Heart right ventricle (tissue), 16 donors: Measurements from ENCODE around the gene C6orf89. TPM values are rescaled to one million over a fixed set of nuclear protein-coding genes. Genes with fewer than 3 reads are reported as not detected.

Experiments
- ATAC-seq, 8 donors: fragments of 200-7000 bp; cut with Tn5 transposase; one replicate each; pipeline ENCODE4 v1.9.1; 2020; ENCODE audit warnings: mild to moderate bottlenecking in 8 of 8, moderate library complexity in 8 of 8, moderate number of reproducible peaks in 1 of 8
- DNase-seq, 2 donors: peaks; one replicate each; pipeline ENCODE4 v3.0.0-alpha.2; 2020
- H3K27ac ChIP-seq, 10 donors: fragments of 200-600 bp; sonication (generic) in 2 of 10; one replicate each; pipeline versions ENCODE4 v1.5.0 to v1.8.0; 2020 to 2022; ENCODE audit warnings: mild to moderate bottlenecking in 3 of 10
- H3K27me3 ChIP-seq, 7 donors: fragments of 200-600 bp; one replicate each; pipeline ENCODE4 v1.8.0; 2021 to 2022; ENCODE audit warnings: mild to moderate bottlenecking in 2 of 7
- H3K36me3 ChIP-seq, 9 donors: fragments of 200-600 bp; sonication (generic) in 1 of 9; one replicate each; pipeline versions ENCODE4 v1.5.0 to v1.8.0; 2020 to 2022; ENCODE audit warnings: mild to moderate bottlenecking in 2 of 9
- H3K4me1 ChIP-seq, 9 donors: fragments of 200-600 bp; sonication (generic) in 1 of 9; one replicate each; pipeline versions ENCODE4 v1.5.0 to v1.8.0; 2020 to 2022; ENCODE audit warnings: mild to moderate bottlenecking in 4 of 9
- H3K4me3 ChIP-seq, 10 donors: fragments of 200-600 bp; sonication (generic) in 2 of 10; one replicate each; pipeline versions ENCODE4 v1.5.0 to v1.8.0; 2020 to 2022; ENCODE audit warnings: mild to moderate bottlenecking in 7 of 10, moderate library complexity in 2 of 10
- H3K9me3 ChIP-seq, 11 donors: fragments of 200-600 bp in 10 of 11; sonication (generic) in 2 of 11; one replicate each; pipeline versions ENCODE4 v1.5.0 to v1.8.0; 2013 to 2022; ENCODE audit warnings: mild to moderate bottlenecking in 2 of 11, control low read depth in 1 of 11, moderate library complexity in 1 of 11
- WGBS, 2 donors: extraction: QIAGEN DNeasy Blood & Tissue Kit; methylation state at CpG; one replicate each; pipeline ENCODE4 v1.1.7; 2013; ENCODE audit warnings: inconsistent platforms in 1 of 2; 5-methylcytosine and 5-hydroxymethylcytosine counted together
- intact Hi-C, 10 donors: fragments of 100-400 bp; cut with DNase I; formaldehyde crosslinking; loops; one replicate each; pipeline versions ENCODE4 v1.11.1 to v1.14.2; 2022
- polyA plus RNA-seq, 2 donors: library from polyadenylated mRNA; stranded (reverse); fragments of 200-250 nt; gene quantifications; one replicate each; pipeline ENCODE4 v1.2.3, GENCODE V29; 2013
- total RNA-seq, 10 donors: library from RNA; stranded (reverse); fragmentation: NEBNext Ultra II Directional in 3 of 10; extraction: Animal tissue kit (Norgen Biotek cat#: 25700) in 3 of 10; gene quantifications; one replicate each; pipeline versions ENCODE4 v1.2.1 to v1.2.4, GENCODE V29; 2021 to 2023
- TF ChIP-seq, protein P1 (sequence below), 9 donors: fragments of 200-600 bp; sonication (generic) in 2 of 9; IDR thresholded peaks; one replicate each; pipeline versions ENCODE4 v1.5.0 to v1.8.0; 2021 to 2022; ENCODE audit warnings: antibody characterized with exemption in 9 of 9, mild to moderate bottlenecking in 5 of 9, moderate library complexity in 1 of 9
- donor health status: Arrhythmogenic right ventricular cardiomyopathy.
- donor health status: ischemic (EF 13 %, LVEDD 7.1; RV severe dilation, severe dysfunction).
- donor health status: healthy with polysubstance abuse.
- donor health status: DM: no; HTN: yes; CAD: no.
- donor health status: DM: no; HTN: no; CAD: no.
- donor health status: ischemic (EF 25% LVEDD 6.9; RV normal size, moderate dysfunction).
- donor health status: ischemic (EF 25% LVEDD 5.7; RV mildly dilated, moderate dysfunction).
- donor health status: healthy.
- donor health status: DM: yes; HTN: yes; CAD: no.
- donor health status: Ischemic cardiomyopathy.
- donor health status: ischemic (EF 35%, LVEDD 5.7; RV mildly dilated, moderate dysfunction).
- donor health status: nonischemic (EF 11% LVEDD 7.7; RV severe dilation, severe dysfunction).
- donor health status: DM: yes; HTN: yes; CAD: no.
- donor health status: PGD.
- donor health status: ischemic (EF 29% LVEDD 5.4; RV normal size, mild dysfunction).
- donor health status: nonischemic (EF 23%, LVEDD 6.1; RV moderate dilation, normal function).

C6orf89 gene
- total and polyA plus RNA-seq, 12 donors, result 22.5 to 104 (median 72.9) TPM

DNA sequence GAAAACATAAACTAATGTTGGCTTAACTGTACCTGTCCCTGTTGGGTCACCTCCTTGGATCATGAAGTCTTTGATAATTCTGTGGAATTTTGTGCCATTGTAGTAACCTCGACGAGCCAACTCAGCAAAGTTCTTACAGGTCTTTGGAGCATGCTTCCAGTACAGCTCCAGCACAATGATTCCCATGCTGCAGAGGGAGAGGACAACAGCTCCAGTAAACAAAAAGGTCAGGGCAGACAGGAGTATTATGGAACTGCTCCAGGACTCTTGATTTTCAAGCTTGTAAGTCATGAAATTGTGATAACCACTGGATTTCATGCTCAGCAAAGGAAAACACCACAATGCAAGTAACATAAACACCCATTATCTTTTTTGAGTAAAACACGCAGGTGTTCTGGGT is 14.1 kb upstream of the C6orf89 start:
- intact Hi-C loops, result loop anchor here in 1 of 10 donors (10.0 kb wide), 1 partner anchor 343 kb away; no protein-coding TSS in a partner anchor
- H3K4me3 ChIP-seq, result no peak overlapping the region
- DNase-seq, result no peak

DNA sequence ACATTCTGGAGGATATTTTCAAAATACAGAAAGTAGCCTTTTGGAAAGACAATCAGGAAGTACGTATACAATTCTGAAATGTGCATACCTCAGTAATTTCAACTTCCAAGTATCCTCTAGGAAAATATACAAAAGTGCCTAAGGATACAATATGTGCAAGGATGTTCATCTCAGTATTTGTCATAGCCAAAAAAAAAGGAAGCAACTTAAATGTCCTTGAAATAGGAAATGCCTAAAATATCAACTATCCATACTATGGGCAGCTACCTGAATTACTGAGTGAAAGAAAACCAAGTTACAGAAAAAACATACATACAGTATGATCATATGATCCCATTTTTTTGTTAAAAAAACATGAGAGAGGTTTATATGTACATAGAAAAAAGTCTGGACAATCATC is 12.6 kb upstream of the C6orf89 start:
- Histone ChIP-seq H3K4me3 (no peak overlapping the region), H3K27ac (peak overlapping the region in 2 of 10 donors; percentile 93 to 98), H3K27me3 (no peaks in the 10 kb centered on the region), H3K36me3 (peaks cover 0 to 34% (median 0%) of the 10 kb centered on the region in 9 donors), H3K4me1 (peaks cover 2 to 50% (median 21%) of the 10 kb centered on the region in 9 donors), H3K9me3 (no peaks in the 10 kb centered on the region)
- no peak for DNase-seq
- intact Hi-C loops, result loop anchor here in 1 of 10 donors (10.0 kb wide), 1 partner anchor 342 kb away; no protein-coding TSS in a partner anchor
- ATAC-seq, result no peak
- TF ChIP-seq, protein P1, sequence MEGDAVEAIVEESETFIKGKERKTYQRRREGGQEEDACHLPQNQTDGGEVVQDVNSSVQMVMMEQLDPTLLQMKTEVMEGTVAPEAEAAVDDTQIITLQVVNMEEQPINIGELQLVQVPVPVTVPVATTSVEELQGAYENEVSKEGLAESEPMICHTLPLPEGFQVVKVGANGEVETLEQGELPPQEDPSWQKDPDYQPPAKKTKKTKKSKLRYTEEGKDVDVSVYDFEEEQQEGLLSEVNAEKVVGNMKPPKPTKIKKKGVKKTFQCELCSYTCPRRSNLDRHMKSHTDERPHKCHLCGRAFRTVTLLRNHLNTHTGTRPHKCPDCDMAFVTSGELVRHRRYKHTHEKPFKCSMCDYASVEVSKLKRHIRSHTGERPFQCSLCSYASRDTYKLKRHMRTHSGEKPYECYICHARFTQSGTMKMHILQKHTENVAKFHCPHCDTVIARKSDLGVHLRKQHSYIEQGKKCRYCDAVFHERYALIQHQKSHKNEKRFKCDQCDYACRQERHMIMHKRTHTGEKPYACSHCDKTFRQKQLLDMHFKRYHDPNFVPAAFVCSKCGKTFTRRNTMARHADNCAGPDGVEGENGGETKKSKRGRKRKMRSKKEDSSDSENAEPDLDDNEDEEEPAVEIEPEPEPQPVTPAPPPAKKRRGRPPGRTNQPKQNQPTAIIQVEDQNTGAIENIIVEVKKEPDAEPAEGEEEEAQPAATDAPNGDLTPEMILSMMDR (IDR thresholded peaks at IDR 0.05), result no peak
- WGBS, 2 donors, result 89% methylated on average over 1 of the region's 1 CpG

More for the DNA sequence above, 14.1 kb upstream of the C6orf89 start:
- peak overlapping the region in 7 of 10 donors; percentile 0 to 66 (median 17) for H3K27ac ChIP-seq
- no peaks in the 10 kb centered on the region for H3K9me3 ChIP-seq
- WGBS, 2 donors, result 58 to 68% methylated on average over 3 of the region's 3 CpGs
- no peaks in the 10 kb centered on the region for H3K27me3 ChIP-seq
- ATAC-seq, result no peak
- peaks cover 0 to 41% (median 0%) of the 10 kb centered on the region in 9 donors for H3K36me3 ChIP-seq
- TF ChIP-seq, protein P1 (IDR thresholded peaks at IDR 0.05), result no peak
- H3K4me1 ChIP-seq, result peaks cover 2 to 58% (median 31%) of the 10 kb centered on the region in 9 donors

DNA sequence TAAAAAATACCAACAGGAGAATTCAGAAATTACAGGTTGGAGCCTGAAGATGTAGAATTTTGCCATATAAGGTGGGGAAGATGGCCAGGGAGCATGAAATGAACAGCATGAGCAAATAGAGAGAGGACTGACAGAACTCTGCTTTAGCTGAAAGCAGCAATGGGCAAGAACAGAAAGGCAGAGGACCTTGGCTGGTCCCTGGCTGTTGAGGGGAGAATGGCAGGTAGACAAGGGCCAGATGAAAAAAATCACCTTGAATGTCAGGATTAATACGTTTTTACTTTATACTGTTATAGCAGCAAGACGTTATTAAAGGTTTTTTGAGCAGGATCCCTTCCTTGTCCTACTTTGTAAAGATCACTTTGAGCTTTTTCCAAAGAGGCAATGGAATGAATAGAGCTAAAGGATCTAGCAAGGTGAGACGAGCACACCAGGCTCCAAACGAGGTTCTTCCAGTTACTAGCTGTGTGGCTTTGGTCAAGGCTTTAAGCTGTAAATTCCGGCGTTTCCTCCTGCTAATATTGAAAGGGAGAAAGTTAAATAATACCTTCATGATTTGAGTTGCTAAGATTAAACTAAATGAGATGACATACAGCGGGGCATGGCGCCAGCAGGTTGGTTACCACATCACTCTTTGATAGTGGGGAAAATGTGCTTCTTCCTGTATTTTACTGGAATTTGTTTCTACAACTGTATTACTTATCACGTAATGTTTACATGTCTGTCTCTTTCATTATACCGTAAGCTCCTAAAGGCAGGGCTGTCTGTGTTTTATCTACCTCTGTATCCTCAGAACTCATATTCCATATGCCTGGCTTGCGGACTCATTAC is 11.9 kb upstream of the C6orf89 start:
- Histone ChIP-seq H3K4me1 (peaks cover 2 to 45% (median 20%) of the 10 kb centered on the region in 9 donors), H3K4me3 (peak overlapping the region; percentile 45 to 94 (median 83)), H3K27me3 (no peaks in the 10 kb centered on the region), H3K36me3 (peaks cover 0 to 29% (median 0%) of the 10 kb centered on the region in 9 donors), H3K27ac (peak overlapping the region; percentile 37 to 98 (median 92)), H3K9me3 (no peaks in the 10 kb centered on the region)
- WGBS, 2 donors, result 12 to 16% methylated on average over 11 of the region's 11 CpGs
- TF ChIP-seq, protein P1 (IDR thresholded peaks at IDR 0.05), result peak in 2 of 9 donors; percentile 11 to 16
- DNase-seq, result peak in 1 of 2 donors; percentile 23
- intact Hi-C loops, result loop anchor here in 1 of 10 donors (10.0 kb wide), 1 partner anchor 341 kb away; no protein-coding TSS in a partner anchor
- no peak for ATAC-seq

DNA sequence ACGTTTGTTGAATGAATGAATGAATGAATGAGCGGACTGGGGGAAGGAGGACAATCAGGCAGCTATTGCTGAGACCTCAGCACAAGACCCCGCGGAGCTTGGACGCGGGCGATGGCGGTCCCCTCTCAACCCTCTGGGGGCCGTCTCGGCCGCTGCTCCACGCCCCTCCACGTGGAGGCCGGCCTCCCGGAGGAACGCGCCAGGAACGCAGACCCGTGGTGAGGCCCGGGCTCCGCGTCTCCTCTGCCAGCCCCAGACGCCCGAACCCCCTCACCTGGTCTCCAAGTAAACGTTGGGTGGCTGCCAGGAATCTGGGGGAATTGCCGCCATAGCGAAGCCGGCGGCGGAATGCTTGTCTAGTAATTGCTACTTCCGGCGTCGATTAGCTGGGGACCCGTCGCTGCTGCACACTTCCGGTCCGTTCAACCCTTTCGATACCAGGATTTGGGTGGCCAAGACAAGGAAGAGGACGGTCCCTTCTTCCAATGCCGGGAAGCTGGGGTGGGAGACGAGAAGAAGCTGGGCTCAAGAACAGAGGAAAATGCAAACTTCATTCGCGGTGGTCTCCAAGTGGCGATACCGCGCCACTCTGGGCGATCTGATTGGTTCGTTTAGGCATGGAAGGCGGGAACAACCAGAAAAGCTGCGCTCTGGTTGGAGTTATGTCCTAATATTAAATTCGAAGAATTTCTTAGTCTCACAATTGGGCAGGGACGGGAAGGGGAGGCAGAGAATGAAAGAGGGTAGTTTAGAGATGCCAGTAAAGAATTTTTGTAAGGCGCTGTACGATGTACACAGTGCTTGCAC is 11.1 kb upstream of the C6orf89 start, which contains the start of gene PPIL1:
PPIL1 (minus strand) TSS at position 361 of the 807 bp plus-strand sequence; CDS start at position 330, 31 bp downstream.
- WGBS, 2 donors, result 0% methylated on average over 50 to 54 of the region's 54 CpGs

More for the DNA sequence above, 11.1 kb upstream of the C6orf89 start, which contains the start of gene PPIL1:
- H3K36me3 ChIP-seq, result peaks cover 0 to 21% (median 0%) of the 10 kb centered on the region in 9 donors
- H3K27ac ChIP-seq, result peak within 1 kb of the TSS; percentile 37 to 98 (median 92)
- peak; percentile 88 to 95 (median 92) for ATAC-seq
- TF ChIP-seq, protein P1 (IDR thresholded peaks at IDR 0.05), result no peak
- intact Hi-C loops, result loop anchor here in 1 of 10 donors (10.0 kb wide), 1 partner anchor 340 kb away; no protein-coding TSS in a partner anchor
- peaks cover 2 to 37% (median 17%) of the 10 kb centered on the region in 9 donors for H3K4me1 ChIP-seq
- peak within 1 kb of the TSS; percentile 45 to 94 (median 83) for H3K4me3 ChIP-seq
- H3K9me3 ChIP-seq, result no peaks in the 10 kb centered on the region
- no peaks in the 10 kb centered on the region for H3K27me3 ChIP-seq
- DNase-seq, result peak; percentile 77 to 89
